GM12878 (cell line): ENCODE results near the gene HTR1D. TPM values are rescaled to one million over a fixed set of nuclear protein-coding genes. Genes with fewer than 3 reads are reported as not detected.

Experiments
- ATAC-seq: fragments of 200-7000 bp; cut with Tn5 transposase; 3 replicates; pipeline ENCODE4 v1.9.1; 2020; ENCODE audit warnings: mild to moderate bottlenecking, moderate library complexity
- BruUV-seq: library from RNA; stranded (reverse); fragments of 400-500 nt; replicated peaks from 2 replicates; lab custom pipeline; 2021; lab: Mats Ljungman, UMichigan
- CTCF ChIA-PET: fragments of 300-600 bp; sonication (Branson Sonifier 250); formaldehyde crosslinking; extraction: SDS; loops from one replicate; lab custom pipeline; 2021; ENCODE audit warnings: inconsistent platforms; lab: Yijun Ruan, JAX
- POLR2A ChIA-PET: fragments of 350-600 bp; formaldehyde crosslinking; extraction: SDS; loops from one replicate; lab custom pipeline; 2021; ENCODE audit warnings: inconsistent platforms; lab: Charles Lee
- RAD21 ChIA-PET: fragments of 300-600 bp; sonication (Branson Sonifier 250); formaldehyde crosslinking; loops from one replicate; lab custom pipeline; 2023; ENCODE audit warnings: antibody characterized with exemption; ENCODE audit not compliant: unreplicated experiment; lab: Charles Lee
- SMC1A ChIA-PET: fragments of 300-600 bp; sonication (Branson Sonifier 250); formaldehyde crosslinking; loops from one replicate; lab custom pipeline; 2023; ENCODE audit not compliant: unreplicated experiment, uncharacterized antibody; lab: Charles Lee
- DNase-seq: peaks from one replicate; pipeline ENCODE4 v3.0.0-alpha.2; 2011; ENCODE audit warnings: low read depth, low spot score
- FAIRE-seq: peaks from 3 replicates; lab custom pipeline; 2011; peaks lifted over from hg19 to GRCh38; lab: Jason Lieb, UNC
- H2AFZ ChIP-seq: 2 replicates; pipeline ENCODE4 v1.6.0; 2011; ENCODE audit warnings: low read depth, low read length, control low read depth; ENCODE audit not compliant: control insufficient read depth
- H3K27ac ChIP-seq: 2 replicates; pipeline ENCODE4 v1.5.1; 2011; ENCODE audit warnings: control low read depth; ENCODE audit not compliant: control insufficient read depth, insufficient read depth
- H3K27me3 ChIP-seq, 2 experiments: replicated peaks in 1 of 2; 2 replicates each; pipeline versions ENCODE4 v1.6.0 to v1.6.1; 2011; ENCODE audit warnings: low read length in 1 of 2; ENCODE audit not compliant: control insufficient read depth in 2 of 2, insufficient read depth in 2 of 2
- H3K36me3 ChIP-seq, 2 experiments: 2 replicates each; pipeline ENCODE4 v1.5.1; 2011; ENCODE audit warnings: low read length in 1 of 2; ENCODE audit not compliant: control insufficient read depth in 2 of 2, insufficient read depth in 2 of 2
- H3K4me1 ChIP-seq: 2 replicates; pipeline ENCODE4 v1.6.1; 2011; ENCODE audit warnings: mild to moderate bottlenecking, low read length, moderate library complexity, mixed read lengths; ENCODE audit not compliant: control insufficient read depth, insufficient read depth
- H3K4me2 ChIP-seq: 2 replicates; pipeline ENCODE4 v1.6.0; 2011; ENCODE audit warnings: control low read depth; ENCODE audit not compliant: control insufficient read depth, insufficient read depth
- H3K4me3 ChIP-seq: fragments of 200-600 bp; sonication (generic); 2 replicates; pipeline ENCODE4 v1.5.1; 2016
- H3K79me2 ChIP-seq: 2 replicates; pipeline ENCODE4 v1.6.0; 2011; ENCODE audit warnings: low read length; ENCODE audit not compliant: control insufficient read depth, insufficient read depth
- H3K9ac ChIP-seq: 2 replicates; pipeline ENCODE4 v1.8.0; 2011; ENCODE audit warnings: low read length, control low read depth, mixed read lengths; ENCODE audit not compliant: control insufficient read depth, insufficient read depth
- H3K9me3 ChIP-seq: replicated peaks from 3 replicates; pipeline ENCODE4 v1.5.1; 2011; ENCODE audit warnings: mild to moderate bottlenecking, low read length; ENCODE audit not compliant: control insufficient read depth, insufficient read depth
- H4K20me1 ChIP-seq: 2 replicates; pipeline ENCODE4 v1.6.0; 2011; ENCODE audit not compliant: control insufficient read depth, insufficient read depth
- BCL11A ChIP-seq: IDR thresholded peaks from 2 replicates; pipeline ENCODE4 v1.6.1; 2011; ENCODE audit warnings: low read depth, low read length
- CBX3 ChIP-seq: fragments of 200-600 bp; sonication (generic); IDR thresholded peaks from 2 replicates; pipeline ENCODE4 v1.6.1; 2016; ENCODE audit warnings: low read depth, borderline replicate concordance
- CBX5 ChIP-seq: sonication (generic); IDR thresholded peaks from 2 replicates; pipeline ENCODE4 v1.6.1; 2016; ENCODE audit warnings: low read depth, moderate library complexity, mild to moderate bottlenecking, inconsistent platforms
- CHD2 ChIP-seq: IDR thresholded peaks from 2 replicates; pipeline ENCODE4 v1.6.1; 2011; ENCODE audit warnings: low read depth, low read length, improper control_type of control experiment, borderline replicate concordance
- CREB1 ChIP-seq: IDR thresholded peaks from 2 replicates; pipeline ENCODE4 v1.6.1; 2012; ENCODE audit warnings: low read depth, mild to moderate bottlenecking, inconsistent platforms
- FOXM1 ChIP-seq: IDR thresholded peaks from 2 replicates; pipeline ENCODE4 v1.6.1; 2012; ENCODE audit warnings: low read depth, mild to moderate bottlenecking, inconsistent platforms, low read length, moderate library complexity
- GATAD2B ChIP-seq: fragments of 450-650 bp; conservative IDR thresholded peaks from 2 replicates; pipeline ENCODE4 v1.6.1; 2017; ENCODE audit warnings: low read depth, mild to moderate bottlenecking, moderate library complexity
- NR2C2 ChIP-seq: IDR thresholded peaks from 2 replicates; pipeline ENCODE4 v1.6.1; 2011; ENCODE audit warnings: borderline replicate concordance, low read depth; ENCODE audit not compliant: control insufficient read depth, insufficient read length
- PAX5 ChIP-seq: IDR thresholded peaks from 2 replicates; pipeline ENCODE4 v1.6.1; 2011; ENCODE audit warnings: low read depth, low read length, borderline replicate concordance
- PKNOX1 ChIP-seq: fragments of 450-650 bp; IDR thresholded peaks from 2 replicates; pipeline ENCODE4 v1.6.1; 2016; ENCODE audit warnings: mild to moderate bottlenecking
- POLR2AphosphoS5 ChIP-seq: IDR thresholded peaks from 2 replicates; pipeline ENCODE4 v1.6.1; 2011; ENCODE audit warnings: mild to moderate bottlenecking, low read length, inconsistent platforms
- POU2F2 ChIP-seq: IDR thresholded peaks from 3 replicates; pipeline ENCODE4 v1.6.1; 2011; ENCODE audit warnings: low read depth, mild to moderate bottlenecking, low read length, borderline replicate concordance
- RAD51 ChIP-seq: fragments of 450-650 bp; IDR thresholded peaks from 2 replicates; pipeline ENCODE4 v1.6.1; 2016; ENCODE audit warnings: moderate library complexity, mild to moderate bottlenecking, inconsistent platforms
- RFX5 ChIP-seq: IDR thresholded peaks from 2 replicates; pipeline ENCODE4 v1.6.1; 2011; ENCODE audit warnings: low read depth, low read length, improper control_type of control experiment
- SREBF1 ChIP-seq: IDR thresholded peaks from 2 replicates; pipeline ENCODE4 v1.6.1; 2012; ENCODE audit warnings: mild to moderate bottlenecking, low read length
- TBL1XR1 ChIP-seq: IDR thresholded peaks from 2 replicates; pipeline ENCODE4 v1.6.1; 2012; ENCODE audit warnings: low read depth, low read length, improper control_type of control experiment
- ZZZ3 ChIP-seq: IDR thresholded peaks from 2 replicates; pipeline ENCODE4 v1.6.1; 2011; ENCODE audit warnings: low read depth; ENCODE audit not compliant: control insufficient read depth, insufficient read length
- WGBS: methylation state at CpG from one replicate; pipeline ENCODE4 v1.1.6; 2016; ENCODE audit warnings: low lambda C conversion rate; ENCODE audit not compliant: insufficient replicate concordance, insufficient coverage; ENCODE audit errors: missing lambda C conversion rate; 5-methylcytosine and 5-hydroxymethylcytosine counted together
- in situ Hi-C: fragments of 300-500 bp; cut with MboI; formaldehyde crosslinking; loops from 9 replicates; pipeline ENCODE4 v1.14.3; 2018; ENCODE audit warnings: mixed read lengths
- intact Hi-C: fragments of 100-400 bp; cut with micrococcal nuclease; formaldehyde crosslinking; loops from one replicate; pipeline ENCODE4 v1.14.2; 2022; ENCODE audit not compliant: unreplicated experiment
- polyA plus RNA-seq, 11 experiments: library from polyadenylated mRNA; depleted of rRNA in 4 of 11; unstranded in 6 of 11; stranded (reverse) in 5 of 11; fragments of >200 nt; fragmentation: Nextera tagmentation in 4 of 11; fragmentation: Illumina TruSeq in 1 of 11; extraction: Ambion mirVana in 4 of 11; extraction: Trizol in 1 of 11; gene quantifications; 1 replicate in 1 of 11; 2 replicates in 10 of 11; pipeline versions ENCODE4 v1.2.1 to v1.2.3, GENCODE V29; 2011 to 2016; ENCODE audit warnings: inconsistent platforms in 2 of 11, missing spikeins in 2 of 11, low read depth in 1 of 11
- total RNA-seq, 4 experiments: library from RNA; depleted of rRNA in 3 of 4; stranded (reverse); fragments of >200 nt in 3 of 4; fragmentation: Illumina TruSeq in 1 of 4; extraction: Trizol in 1 of 4; gene quantifications; 2 replicates each; pipeline versions ENCODE4 v1.2.1 to v1.2.3, GENCODE V29; 2013 to 2021
- TF ChIP-seq, protein P1 (sequence below): fragments of 450-650 bp; IDR thresholded peaks from 2 replicates; pipeline ENCODE4 v1.6.1; 2014; ENCODE audit warnings: mild to moderate bottlenecking

HTR1D gene
- total and polyA plus RNA-seq, 10 of the 15 experiments (the other 5 are each of a cell fraction or from before 2014, with no cell fraction given): 0.07 TPM; not detected in 9

GRCh38 chr1:23171181-23171755 is 46.0 kb downstream of the HTR1D start:
- no peak for TF ChIP-seq CBX3
- TF ChIP-seq RAD51: no peak
- TF ChIP-seq PAX5: no peak
- TF ChIP-seq NR2C2: no peak
- no peak for TF ChIP-seq POU2F2
- TF ChIP-seq ZZZ3: no peak
- TF ChIP-seq PKNOX1: no peak
- TF ChIP-seq CBX5: no peak
- TF ChIP-seq TBL1XR1: no peak
- no peak for TF ChIP-seq POLR2AphosphoS5
- no peak for TF ChIP-seq SREBF1
- TF ChIP-seq CREB1: no peak
- TF ChIP-seq RFX5: no peak
- no peak for TF ChIP-seq GATAD2B
- no peak for TF ChIP-seq FOXM1
- TF ChIP-seq CHD2: no peak
- TF ChIP-seq, protein P1, sequence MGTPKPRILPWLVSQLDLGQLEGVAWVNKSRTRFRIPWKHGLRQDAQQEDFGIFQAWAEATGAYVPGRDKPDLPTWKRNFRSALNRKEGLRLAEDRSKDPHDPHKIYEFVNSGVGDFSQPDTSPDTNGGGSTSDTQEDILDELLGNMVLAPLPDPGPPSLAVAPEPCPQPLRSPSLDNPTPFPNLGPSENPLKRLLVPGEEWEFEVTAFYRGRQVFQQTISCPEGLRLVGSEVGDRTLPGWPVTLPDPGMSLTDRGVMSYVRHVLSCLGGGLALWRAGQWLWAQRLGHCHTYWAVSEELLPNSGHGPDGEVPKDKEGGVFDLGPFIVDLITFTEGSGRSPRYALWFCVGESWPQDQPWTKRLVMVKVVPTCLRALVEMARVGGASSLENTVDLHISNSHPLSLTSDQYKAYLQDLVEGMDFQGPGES: no peak
- TF ChIP-seq BCL11A: no peak
- TF ChIP-seq, all 136 proteins: peak for 0
- no peaks in the 10 kb centered on the region for H3K9me3 ChIP-seq
- DNase-seq: no peak
- ChIA-PET CTCF (interaction anchor here (1.2 to 22.0 kb wide), 2 partner anchors 12 to 77 kb away, joined by 3 to 961 read pairs; no protein-coding TSS in a partner anchor), POLR2A (no interaction called here), SMC1A (interaction anchor here (1.3 kb wide), 1 partner anchor 71 kb away, joined by 4 read pairs; no protein-coding TSS in a partner anchor), RAD21 (interaction anchor here (0.6 kb wide), 1 partner anchor 476 kb away, joined by 4 read pairs; no protein-coding TSS in a partner anchor)
- H3K27ac ChIP-seq: no peak overlapping the region
- no peaks in the 10 kb centered on the region for H3K27me3 ChIP-seq
- in situ Hi-C loops: no loop called here
- H4K20me1 ChIP-seq: no peaks in the 10 kb centered on the region
- FAIRE-seq: no peak
- no peak overlapping the region for H3K4me3 ChIP-seq
- BruUV-seq: no TSS peak
- peaks cover 17% of the 10 kb centered on the region for H3K79me2 ChIP-seq
- WGBS: 61% methylated on average over 4 of the region's 4 CpGs
- no peak overlapping the region for H3K9ac ChIP-seq
- peaks cover 16% of the 10 kb centered on the region for H3K4me1 ChIP-seq
- intact Hi-C loops: no loop called here
- H3K36me3 ChIP-seq: no peaks in the 10 kb centered on the region
- no peak for ATAC-seq
- H3K4me2 ChIP-seq: no peak overlapping the region
- H2AFZ ChIP-seq: no peak overlapping the region
